ENCODE results near the gene GDPD5.
A peak's percentile ranks its signal among the peaks of the same experiment; 100 is the strongest.

GDPD5 gene

GRCh38 chr11:75399344-75400145, 126.2 kb downstream of the GDPD5 start, which contains the start of gene RPS3:
Gene RPS3 (plus strand): TSS chr11:75399518. CDS start chr11:75399548, 30 bp downstream.
- DNase-seq (ENCODE audit: low spot score) = peak; percentile 88

- DNase-seq (ENCODE audit: low spot score) = no peak
These were observed 126.8 kb downstream of the GDPD5 start for GRCh38 chr11:75398906-75399305.

- DNase-seq (ENCODE audit: low spot score) = no peak
These were observed 131.5 kb downstream of the GDPD5 start for GRCh38 chr11:75394085-75394840.

GRCh38 chr11:75389925-75390324, 135.8 kb downstream of the GDPD5 start:
- DNase-seq (ENCODE audit: low spot score) = no peak

- no peak for DNase-seq (ENCODE audit: low spot score)
These were observed 136.5 kb downstream of the GDPD5 start for GRCh38 chr11:75389276-75389605.

GRCh38 chr11:75388386-75389275, 137.1 kb downstream of the GDPD5 start:
- peak; percentile 75 for DNase-seq (ENCODE audit: low spot score)

- no peak for DNase-seq (ENCODE audit: low spot score)
These were observed 137.9 kb downstream of the GDPD5 start for GRCh38 chr11:75387736-75388294.

GRCh38 chr11:75386942-75387630, 138.7 kb downstream of the GDPD5 start:
- DNase-seq (ENCODE audit: low spot score) = no peak
